Measurements from ENCODE around the gene CDK8. TPM values are rescaled to one million over a fixed set of nuclear protein-coding genes. Genes with fewer than 3 reads are reported as not detected.

Gene CDK8
- total RNA-seq, 1 donor from 2014 or later, result 11.3 TPM

DNA sequence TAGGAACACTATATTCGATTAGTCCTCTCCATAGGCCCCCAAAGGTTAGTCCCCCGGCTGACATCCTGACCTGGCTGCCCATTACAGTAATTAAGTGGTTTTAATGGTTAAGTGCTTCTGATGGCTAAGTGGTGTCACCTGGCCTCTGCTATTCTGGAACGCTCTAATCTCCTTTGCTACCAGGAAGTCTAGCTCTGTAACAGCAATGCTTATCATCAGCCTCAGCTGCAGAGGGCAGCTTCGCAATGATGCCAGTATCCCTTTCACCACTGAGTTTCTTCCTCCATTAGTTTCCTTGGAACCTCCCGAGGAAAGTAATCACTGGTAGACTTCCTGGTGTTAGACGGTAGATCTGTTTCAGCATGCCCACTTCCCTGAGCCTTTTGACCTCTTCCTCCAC is 23.2 kb upstream of the CDK8 start:
- no peak overlapping the region for H3K27ac ChIP-seq
- H3K9me3 ChIP-seq, result no peaks in the 10 kb centered on the region
- no peak overlapping the region for H3K4me3 ChIP-seq
- intact Hi-C loops (cut with DNase I), result no loop called here
- no peak for DNase-seq (ENCODE audit: extremely low spot score in 2 of 2)
- no peak for TF ChIP-seq POLR2A (IDR thresholded peaks at IDR 0.05)
- no peak for TF ChIP-seq POLR2AphosphoS5 (IDR thresholded peaks at IDR 0.05; ENCODE audit: insufficient read depth in 1 of 2, low read depth in 1 of 2)
- no peak for TF ChIP-seq CTCF (IDR thresholded peaks at IDR 0.05)
- H3K4me1 ChIP-seq, result no peaks in the 10 kb centered on the region
- H3K27me3 ChIP-seq, result no peaks in the 10 kb centered on the region
- H3K36me3 ChIP-seq, result no peaks in the 10 kb centered on the region

DNA sequence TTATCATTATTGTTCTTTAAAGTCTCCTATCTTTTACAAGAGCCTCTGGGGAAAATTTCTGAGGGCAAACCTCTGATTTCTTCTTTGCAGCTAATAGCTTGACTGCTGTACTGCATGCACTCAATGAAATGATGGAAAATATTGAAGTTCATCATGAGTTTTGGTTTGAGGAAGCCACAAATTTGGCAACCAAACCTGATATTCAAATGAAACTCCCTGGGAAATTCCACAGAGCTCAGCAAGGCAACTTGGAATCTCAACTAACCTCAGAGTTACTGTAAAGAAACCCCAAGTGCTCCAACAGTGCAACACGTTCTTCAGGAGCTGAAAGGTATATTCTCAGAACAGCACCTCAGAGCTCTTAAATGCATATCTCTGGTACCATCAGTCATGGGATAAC is 17.6 kb upstream of the CDK8 start:
- intact Hi-C loops (cut with DNase I), result no loop called here
- no peaks in the 10 kb centered on the region for H3K36me3 ChIP-seq
- no peaks in the 10 kb centered on the region for H3K4me1 ChIP-seq
- H3K27me3 ChIP-seq, result no peaks in the 10 kb centered on the region
- H3K9me3 ChIP-seq, result no peaks in the 10 kb centered on the region
- TF ChIP-seq POLR2A (IDR thresholded peaks at IDR 0.05) (no peak), POLR2AphosphoS5 (IDR thresholded peaks at IDR 0.05; ENCODE audit: insufficient read depth in 1 of 2, low read depth in 1 of 2) (no peak), CTCF (IDR thresholded peaks at IDR 0.05) (no peak)
- no peak for DNase-seq (ENCODE audit: extremely low spot score in 2 of 2)
- no peak overlapping the region for H3K4me3 ChIP-seq
- H3K27ac ChIP-seq, result no peak overlapping the region

- Histone ChIP-seq H3K36me3 (no peaks in the 10 kb centered on the region), H3K4me1 (no peaks in the 10 kb centered on the region), H3K27ac (no peak overlapping the region), H3K4me3 (no peak overlapping the region), H3K9me3 (no peaks in the 10 kb centered on the region), H3K27me3 (no peaks in the 10 kb centered on the region)
- no peak for DNase-seq (ENCODE audit: extremely low spot score in 2 of 2)
- TF ChIP-seq POLR2AphosphoS5 (IDR thresholded peaks at IDR 0.05; ENCODE audit: insufficient read depth in 1 of 2, low read depth in 1 of 2) (no peak), CTCF (IDR thresholded peaks at IDR 0.05) (no peak), POLR2A (IDR thresholded peaks at IDR 0.05) (no peak)
- intact Hi-C loops (cut with DNase I), result no loop called here
Measured at GRCh38 chr13:26246154-26246553, 7.8 kb upstream of the CDK8 start.

DNA sequence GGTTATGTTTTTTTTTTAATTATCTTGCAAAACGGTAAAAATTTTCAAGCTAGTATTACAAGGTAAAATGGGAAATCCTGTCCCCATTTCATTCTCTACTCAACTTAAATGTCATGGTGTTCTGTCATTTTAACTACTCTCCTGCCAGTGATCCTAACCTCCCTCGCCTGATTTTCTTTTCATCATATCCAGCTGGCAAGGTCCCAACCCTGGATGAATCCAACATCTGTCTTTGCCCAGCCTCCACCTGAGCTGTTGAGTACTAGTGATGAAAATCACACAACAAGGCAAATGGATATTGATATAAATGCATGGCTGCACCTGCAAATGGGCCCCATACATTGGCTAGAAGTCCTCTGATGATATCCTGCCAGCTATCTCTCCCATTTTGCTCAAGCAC is 6.9 kb upstream of the CDK8 start:
- H3K27me3 ChIP-seq, result no peaks in the 10 kb centered on the region
- no peak overlapping the region for H3K4me3 ChIP-seq
- TF ChIP-seq POLR2A (IDR thresholded peaks at IDR 0.05), result no peak
- TF ChIP-seq CTCF (IDR thresholded peaks at IDR 0.05), result no peak
- no peak for TF ChIP-seq POLR2AphosphoS5 (IDR thresholded peaks at IDR 0.05; ENCODE audit: insufficient read depth in 1 of 2, low read depth in 1 of 2)
- H3K27ac ChIP-seq, result no peak overlapping the region
- H3K4me1 ChIP-seq, result no peaks in the 10 kb centered on the region
- intact Hi-C loops (cut with DNase I), result no loop called here
- no peaks in the 10 kb centered on the region for H3K9me3 ChIP-seq
- H3K36me3 ChIP-seq, result no peaks in the 10 kb centered on the region
- no peak for DNase-seq (ENCODE audit: extremely low spot score in 2 of 2)

DNA sequence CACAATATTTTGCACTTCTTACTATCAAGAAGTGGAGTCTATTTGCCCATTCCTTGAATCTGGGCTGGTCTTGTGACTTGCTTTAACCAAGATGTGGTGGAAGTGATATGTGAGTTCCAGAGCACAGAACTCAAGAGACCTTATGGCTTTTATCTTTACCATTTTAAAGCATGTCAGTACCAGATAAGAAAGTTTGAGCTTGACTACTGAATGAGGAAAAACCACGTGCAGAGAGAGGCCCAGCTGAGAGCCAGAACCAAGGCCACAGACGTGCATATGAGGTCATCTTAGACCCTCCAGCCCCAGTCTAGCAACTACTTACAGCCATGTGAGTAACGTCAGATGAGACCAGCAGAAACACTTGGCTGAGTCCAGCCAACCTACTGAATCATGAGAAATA is 6.3 kb upstream of the CDK8 start:
- no peak overlapping the region for H3K4me3 ChIP-seq
- no peaks in the 10 kb centered on the region for H3K4me1 ChIP-seq
- H3K9me3 ChIP-seq, result no peaks in the 10 kb centered on the region
- TF ChIP-seq POLR2A (IDR thresholded peaks at IDR 0.05), result no peak
- no peak for TF ChIP-seq POLR2AphosphoS5 (IDR thresholded peaks at IDR 0.05; ENCODE audit: insufficient read depth in 1 of 2, low read depth in 1 of 2)
- TF ChIP-seq CTCF (IDR thresholded peaks at IDR 0.05), result no peak
- no peaks in the 10 kb centered on the region for H3K27me3 ChIP-seq
- DNase-seq (ENCODE audit: extremely low spot score in 2 of 2), result no peak
- no peak overlapping the region for H3K27ac ChIP-seq
- intact Hi-C loops (cut with DNase I), result no loop called here
- no peaks in the 10 kb centered on the region for H3K36me3 ChIP-seq

Measured in vagina (tissue), 2 donors.